ENCODE results near the gene ANKDD1A. TPM values are rescaled to one million over a fixed set of nuclear protein-coding genes. Genes with fewer than 3 reads are reported as not detected.

The ANKDD1A gene
- total RNA-seq, 1 experiment from 2014 or later: 6.1 TPM

- ChIA-PET CTCF (interaction anchor here (0.5 to 2.6 kb wide), 22 partner anchors 11 to 193 kb away, joined by 3 to 14 read pairs (median 4); partner anchors contain the start of gene PLEKHO2), POLR2A (interaction anchor here (0.7 to 2.4 kb wide), 9 partner anchors 11 to 159 kb away, joined by 3 to 8 read pairs (median 4); partner anchors contain the start of genes PIF1 and PLEKHO2)
- DNase-seq (ENCODE audit: low spot score) (peak; percentile 97), ATAC-seq (peak; percentile 91)
- Mint-ChIP-seq H3K9me3 (no peaks in the 10 kb centered on the region), H3K36me3 (no peaks in the 10 kb centered on the region), H3K4me1 (peaks cover 51% of the 10 kb centered on the region), H3K27me3 (ENCODE audit: low read depth) (no peaks in the 10 kb centered on the region), H3K27ac (peak overlapping the region; percentile 93), H3K4me3 (peak overlapping the region; percentile 75)
- no peak for TF ChIP-seq CBFB (CRISPR knock-in tag; IDR thresholded peaks at IDR 0.05; ENCODE audit: low read depth)
- TF ChIP-seq JAZF1 (CRISPR knock-in tag; IDR thresholded peaks at IDR 0.05): no peak
- TF ChIP-seq TCF7 (CRISPR knock-in tag; IDR thresholded peaks at IDR 0.05; ENCODE audit: low read depth): no peak
- TF ChIP-seq NFYB (CRISPR knock-in tag; conservative IDR thresholded peaks at IDR 0.05; ENCODE audit: low read depth): peak; percentile 92
- TF ChIP-seq, protein P1, sequence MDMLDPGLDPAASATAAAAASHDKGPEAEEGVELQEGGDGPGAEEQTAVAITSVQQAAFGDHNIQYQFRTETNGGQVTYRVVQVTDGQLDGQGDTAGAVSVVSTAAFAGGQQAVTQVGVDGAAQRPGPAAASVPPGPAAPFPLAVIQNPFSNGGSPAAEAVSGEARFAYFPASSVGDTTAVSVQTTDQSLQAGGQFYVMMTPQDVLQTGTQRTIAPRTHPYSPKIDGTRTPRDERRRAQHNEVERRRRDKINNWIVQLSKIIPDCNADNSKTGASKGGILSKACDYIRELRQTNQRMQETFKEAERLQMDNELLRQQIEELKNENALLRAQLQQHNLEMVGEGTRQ (CRISPR knock-in tag; IDR thresholded peaks at IDR 0.05): peak; percentile 35; the same call in 1 of the 2 replicates
- no peak for TF ChIP-seq KAT7 (CRISPR knock-in tag; IDR thresholded peaks at IDR 0.05; ENCODE audit: borderline replicate concordance)
- TF ChIP-seq ZNF138 (CRISPR knock-in tag; conservative IDR thresholded peaks at IDR 0.05): no peak
- TF ChIP-seq FOXK1 (CRISPR knock-in tag; IDR thresholded peaks at IDR 0.05): no peak
- TF ChIP-seq HMGXB4 (CRISPR knock-in tag; IDR thresholded peaks at IDR 0.05): no peak
- TF ChIP-seq FOXP1 (CRISPR knock-in tag; IDR thresholded peaks at IDR 0.05; ENCODE audit: borderline replicate concordance): 0 out of 2 replicates have a peak, but pooled peaks have one; percentile 27
- TF ChIP-seq, protein P2, sequence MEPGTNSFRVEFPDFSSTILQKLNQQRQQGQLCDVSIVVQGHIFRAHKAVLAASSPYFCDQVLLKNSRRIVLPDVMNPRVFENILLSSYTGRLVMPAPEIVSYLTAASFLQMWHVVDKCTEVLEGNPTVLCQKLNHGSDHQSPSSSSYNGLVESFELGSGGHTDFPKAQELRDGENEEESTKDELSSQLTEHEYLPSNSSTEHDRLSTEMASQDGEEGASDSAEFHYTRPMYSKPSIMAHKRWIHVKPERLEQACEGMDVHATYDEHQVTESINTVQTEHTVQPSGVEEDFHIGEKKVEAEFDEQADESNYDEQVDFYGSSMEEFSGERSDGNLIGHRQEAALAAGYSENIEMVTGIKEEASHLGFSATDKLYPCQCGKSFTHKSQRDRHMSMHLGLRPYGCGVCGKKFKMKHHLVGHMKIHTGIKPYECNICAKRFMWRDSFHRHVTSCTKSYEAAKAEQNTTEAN (CRISPR knock-in tag; IDR thresholded peaks at IDR 0.05): peak; percentile 64; the same call in 1 of the 2 replicates
- no peak for TF ChIP-seq ZSCAN18 (CRISPR knock-in tag; IDR thresholded peaks at IDR 0.05)
- no peak for TF ChIP-seq SOX15 (CRISPR knock-in tag; IDR thresholded peaks at IDR 0.05)
- TF ChIP-seq PRDM15 (CRISPR knock-in tag; IDR thresholded peaks at IDR 0.05): no peak
- TF ChIP-seq ZNF416 (CRISPR knock-in tag; IDR thresholded peaks at IDR 0.05): no peak
- TF ChIP-seq ZNF121 (CRISPR knock-in tag; IDR thresholded peaks at IDR 0.05): 0 out of 2 replicates have a peak, but pooled peaks have one; percentile 13
- TF ChIP-seq, protein P3, sequence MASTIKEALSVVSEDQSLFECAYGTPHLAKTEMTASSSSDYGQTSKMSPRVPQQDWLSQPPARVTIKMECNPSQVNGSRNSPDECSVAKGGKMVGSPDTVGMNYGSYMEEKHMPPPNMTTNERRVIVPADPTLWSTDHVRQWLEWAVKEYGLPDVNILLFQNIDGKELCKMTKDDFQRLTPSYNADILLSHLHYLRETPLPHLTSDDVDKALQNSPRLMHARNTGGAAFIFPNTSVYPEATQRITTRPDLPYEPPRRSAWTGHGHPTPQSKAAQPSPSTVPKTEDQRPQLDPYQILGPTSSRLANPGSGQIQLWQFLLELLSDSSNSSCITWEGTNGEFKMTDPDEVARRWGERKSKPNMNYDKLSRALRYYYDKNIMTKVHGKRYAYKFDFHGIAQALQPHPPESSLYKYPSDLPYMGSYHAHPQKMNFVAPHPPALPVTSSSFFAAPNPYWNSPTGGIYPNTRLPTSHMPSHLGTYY (CRISPR knock-in tag; IDR thresholded peaks at IDR 0.05): no peak
- no peak for TF ChIP-seq GRHL2 (CRISPR knock-in tag; IDR thresholded peaks at IDR 0.05; ENCODE audit: insufficient replicate concordance, severe bottlenecking)
- TF ChIP-seq, protein P4, sequence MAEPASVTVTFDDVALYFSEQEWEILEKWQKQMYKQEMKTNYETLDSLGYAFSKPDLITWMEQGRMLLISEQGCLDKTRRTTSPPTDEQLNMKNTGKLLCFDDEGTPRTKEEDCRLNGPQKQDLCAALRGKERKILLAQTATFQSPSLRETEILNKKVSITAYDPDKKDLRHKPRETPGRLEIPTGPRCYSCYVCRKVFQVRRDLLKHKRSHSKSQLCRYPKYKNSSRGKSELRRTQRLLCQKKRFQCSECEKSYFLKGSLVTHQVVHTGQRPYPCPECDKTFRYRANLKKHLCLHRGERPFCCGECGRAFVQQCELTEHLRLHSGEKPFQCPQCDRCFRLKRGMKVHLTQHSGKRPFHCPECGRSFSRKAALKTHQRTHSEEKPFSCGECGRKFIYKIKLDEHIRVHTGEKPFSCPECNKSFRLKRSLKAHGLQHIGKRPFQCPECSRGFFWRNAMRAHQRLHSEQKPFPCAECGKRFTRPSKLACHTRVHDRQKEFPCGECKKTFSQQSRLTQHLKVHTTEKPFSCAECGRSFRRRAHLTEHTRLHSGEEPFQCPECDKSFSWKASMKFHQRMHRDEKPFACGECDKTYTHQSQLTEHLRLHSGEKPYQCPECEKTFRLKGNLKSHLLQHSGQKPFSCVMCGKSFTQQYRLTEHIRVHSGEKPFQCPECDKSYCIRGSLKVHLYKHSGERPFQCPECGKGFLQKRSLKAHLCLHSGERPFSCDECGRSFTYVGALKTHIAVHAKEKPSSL (CRISPR knock-in tag; conservative IDR thresholded peaks at IDR 0.05): no peak
- TF ChIP-seq, protein P5, sequence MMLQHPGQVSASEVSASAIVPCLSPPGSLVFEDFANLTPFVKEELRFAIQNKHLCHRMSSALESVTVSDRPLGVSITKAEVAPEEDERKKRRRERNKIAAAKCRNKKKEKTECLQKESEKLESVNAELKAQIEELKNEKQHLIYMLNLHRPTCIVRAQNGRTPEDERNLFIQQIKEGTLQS (CRISPR knock-in tag; conservative IDR thresholded peaks at IDR 0.05): no peak
- no peak for TF ChIP-seq NR2C2 (CRISPR knock-in tag; IDR thresholded peaks at IDR 0.05)
Observed at GRCh38 chr15:64893481-64894394, 18.0 kb upstream of the ANKDD1A start.

All from WTC11 (cell line).